HG03103 (cell line): ENCODE measurements around the gene CCDC74A.
"Not testable (repeated sequence)": the region's sequence is repeated elsewhere in the genome, so short reads cannot be mapped to it uniquely, and the experiment has no call there.

ENCODE experiments used
- ATAC-seq: cut with Tn5 transposase; IDR thresholded peaks from one replicate; pipeline ENCODE4 v1.9.1; 2021; ENCODE audit warnings: low read depth; ENCODE audit not compliant: unreplicated experiment

CCDC74A gene

GRCh38 chr2:131525256-131525655 lies 2.4 kb upstream of the CCDC74A start:
- ATAC-seq, result not testable (repeated sequence)

- peak; percentile 56 for ATAC-seq
Measured at GRCh38 chr2:131528981-131529863, 1.5 kb downstream of the CCDC74A start.

GRCh38 chr2:131529864-131530445 lies 2.3 kb downstream of the CCDC74A start:
- ATAC-seq, result not testable (repeated sequence)

GRCh38 chr2:131530626-131531344 lies 3.1 kb downstream of the CCDC74A start:
- not testable (repeated sequence) for ATAC-seq

GRCh38 chr2:131531547-131532185 lies 4.0 kb downstream of the CCDC74A start:
- not testable (repeated sequence) for ATAC-seq

- ATAC-seq, result not testable (repeated sequence)
Measured at GRCh38 chr2:131532723-131533608, 5.3 kb downstream of the CCDC74A start.

- ATAC-seq, result not testable (repeated sequence)
Measured at GRCh38 chr2:131533609-131534316, 6.1 kb downstream of the CCDC74A start.

- ATAC-seq, result not testable (repeated sequence)
Measured at GRCh38 chr2:131534317-131534672, 6.6 kb downstream of the CCDC74A start.

GRCh38 chr2:131534965-131535364 lies 7.3 kb downstream of the CCDC74A start:
- ATAC-seq, result not testable (repeated sequence)

- no peak for ATAC-seq
Measured at GRCh38 chr2:131535526-131535925, 7.8 kb downstream of the CCDC74A start.

- ATAC-seq, result not testable (repeated sequence)
Measured at GRCh38 chr2:131535951-131536826, 8.5 kb downstream of the CCDC74A start.

- ATAC-seq, result not testable (repeated sequence)
Measured at GRCh38 chr2:131536841-131537240, 9.2 kb downstream of the CCDC74A start.

- ATAC-seq, result not testable (repeated sequence)
Measured at GRCh38 chr2:131538856-131539255, 11.2 kb downstream of the CCDC74A start.

- no peak for ATAC-seq
Measured at GRCh38 chr2:131542438-131543384, 15.0 kb downstream of the CCDC74A start.

GRCh38 chr2:131543385-131543891 lies 15.8 kb downstream of the CCDC74A start:
- no peak for ATAC-seq

- not testable (repeated sequence) for ATAC-seq
Measured at GRCh38 chr2:131544006-131544812, 16.5 kb downstream of the CCDC74A start.
